B cell (primary cell): ENCODE data around the gene MAP7.

Source experiments
- EZH2 ChIP-seq: IDR thresholded peaks from 2 replicates; pipeline ENCODE4 v1.6.1; 2012; ENCODE audit warnings: borderline replicate concordance, low read depth, mild to moderate bottlenecking, moderate library complexity, low read length; ENCODE audit not compliant: insufficient read depth, poor library complexity, severe bottlenecking
- TF ChIP-seq, protein P1 (sequence below): fragments of 200-600 bp; IDR thresholded peaks from one replicate; pipeline ENCODE4 v1.8.0; 2022; ENCODE audit warnings: antibody characterized with exemption, mild to moderate bottlenecking

DNA sequence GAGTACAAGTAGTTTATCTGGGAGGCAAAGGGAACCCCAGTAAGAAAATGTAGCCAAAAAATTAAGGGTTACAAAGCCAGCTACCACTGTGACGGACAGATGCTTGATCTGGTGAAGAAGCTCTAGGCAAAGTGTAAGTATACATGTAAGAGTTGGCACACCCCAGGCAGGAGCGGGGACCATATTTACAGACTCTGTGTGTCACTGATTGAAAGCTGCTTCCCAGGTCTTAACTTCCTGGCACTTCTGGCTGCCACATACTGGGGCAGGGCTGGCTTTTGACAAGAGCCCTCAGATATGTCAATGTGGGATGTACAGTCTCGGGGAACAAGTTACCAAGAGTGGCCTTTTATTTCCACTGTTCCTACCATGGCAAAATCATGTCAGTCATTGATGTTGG is 212.6 kb downstream of the MAP7 start:
- TF ChIP-seq, protein P1, sequence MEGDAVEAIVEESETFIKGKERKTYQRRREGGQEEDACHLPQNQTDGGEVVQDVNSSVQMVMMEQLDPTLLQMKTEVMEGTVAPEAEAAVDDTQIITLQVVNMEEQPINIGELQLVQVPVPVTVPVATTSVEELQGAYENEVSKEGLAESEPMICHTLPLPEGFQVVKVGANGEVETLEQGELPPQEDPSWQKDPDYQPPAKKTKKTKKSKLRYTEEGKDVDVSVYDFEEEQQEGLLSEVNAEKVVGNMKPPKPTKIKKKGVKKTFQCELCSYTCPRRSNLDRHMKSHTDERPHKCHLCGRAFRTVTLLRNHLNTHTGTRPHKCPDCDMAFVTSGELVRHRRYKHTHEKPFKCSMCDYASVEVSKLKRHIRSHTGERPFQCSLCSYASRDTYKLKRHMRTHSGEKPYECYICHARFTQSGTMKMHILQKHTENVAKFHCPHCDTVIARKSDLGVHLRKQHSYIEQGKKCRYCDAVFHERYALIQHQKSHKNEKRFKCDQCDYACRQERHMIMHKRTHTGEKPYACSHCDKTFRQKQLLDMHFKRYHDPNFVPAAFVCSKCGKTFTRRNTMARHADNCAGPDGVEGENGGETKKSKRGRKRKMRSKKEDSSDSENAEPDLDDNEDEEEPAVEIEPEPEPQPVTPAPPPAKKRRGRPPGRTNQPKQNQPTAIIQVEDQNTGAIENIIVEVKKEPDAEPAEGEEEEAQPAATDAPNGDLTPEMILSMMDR: no peak
- no peak for TF ChIP-seq EZH2
